Peyer's patch (tissue), 4 donors: ENCODE data around the gene MINAR1.

ENCODE experiments used
- POLR2A ChIP-seq, 2 donors: fragments of 450-650 bp; IDR thresholded peaks; one replicate each; pipeline ENCODE4 v1.5.1; 2017; ENCODE audit warnings: antibody characterized with exemption in 2 of 2, mild to moderate bottlenecking in 2 of 2, moderate library complexity in 2 of 2
- TF ChIP-seq, protein P1 (sequence below), 6 experiments: fragments of 450-650 bp in 4 of 6; fragments of 200-600 bp in 2 of 6; sonication (generic) in 1 of 6; IDR thresholded peaks; one replicate each; pipeline ENCODE4 v1.5.1; 2017 to 2019; ENCODE audit warnings: antibody characterized with exemption in 6 of 6, mild to moderate bottlenecking in 3 of 6, moderate library complexity in 1 of 6

DNA sequence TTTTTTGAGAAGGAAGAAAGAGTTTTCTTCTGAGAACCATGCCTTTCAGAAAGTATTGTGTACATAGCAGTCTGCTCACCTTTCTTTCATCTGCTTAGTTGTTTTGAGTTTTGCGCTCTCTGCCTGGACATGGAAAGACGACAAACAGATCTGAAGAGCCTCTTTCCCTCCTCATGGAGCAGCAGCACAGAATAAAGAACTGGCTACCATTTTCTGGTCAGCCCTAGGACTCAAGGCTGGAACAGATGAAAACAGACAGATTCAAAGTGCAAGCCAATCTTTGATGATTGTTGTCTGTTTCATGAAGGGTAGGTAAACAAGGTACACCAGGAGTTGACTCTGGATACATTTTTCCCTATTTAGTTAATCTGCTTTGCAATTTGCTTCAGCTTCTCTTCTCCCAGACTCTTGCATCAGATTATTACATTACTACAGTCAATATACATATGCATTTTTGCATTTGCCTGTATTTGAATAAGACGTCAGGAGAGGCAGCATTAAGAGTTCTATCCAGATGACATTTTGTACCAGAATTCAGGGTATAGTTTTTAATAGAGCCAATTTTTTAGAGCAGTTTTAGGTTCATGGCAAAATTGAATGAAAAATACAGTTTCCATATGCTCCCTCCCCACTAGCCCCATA is 34.7 kb upstream of the MINAR1 start:
- TF ChIP-seq, protein P1, sequence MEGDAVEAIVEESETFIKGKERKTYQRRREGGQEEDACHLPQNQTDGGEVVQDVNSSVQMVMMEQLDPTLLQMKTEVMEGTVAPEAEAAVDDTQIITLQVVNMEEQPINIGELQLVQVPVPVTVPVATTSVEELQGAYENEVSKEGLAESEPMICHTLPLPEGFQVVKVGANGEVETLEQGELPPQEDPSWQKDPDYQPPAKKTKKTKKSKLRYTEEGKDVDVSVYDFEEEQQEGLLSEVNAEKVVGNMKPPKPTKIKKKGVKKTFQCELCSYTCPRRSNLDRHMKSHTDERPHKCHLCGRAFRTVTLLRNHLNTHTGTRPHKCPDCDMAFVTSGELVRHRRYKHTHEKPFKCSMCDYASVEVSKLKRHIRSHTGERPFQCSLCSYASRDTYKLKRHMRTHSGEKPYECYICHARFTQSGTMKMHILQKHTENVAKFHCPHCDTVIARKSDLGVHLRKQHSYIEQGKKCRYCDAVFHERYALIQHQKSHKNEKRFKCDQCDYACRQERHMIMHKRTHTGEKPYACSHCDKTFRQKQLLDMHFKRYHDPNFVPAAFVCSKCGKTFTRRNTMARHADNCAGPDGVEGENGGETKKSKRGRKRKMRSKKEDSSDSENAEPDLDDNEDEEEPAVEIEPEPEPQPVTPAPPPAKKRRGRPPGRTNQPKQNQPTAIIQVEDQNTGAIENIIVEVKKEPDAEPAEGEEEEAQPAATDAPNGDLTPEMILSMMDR (IDR thresholded peaks at IDR 0.05): no peak
- no peak for TF ChIP-seq POLR2A (IDR thresholded peaks at IDR 0.05)
